Gastrocnemius medialis (tissue), 4 donors: ENCODE data around the gene IFRD2. TPM values are rescaled to one million over a fixed set of nuclear protein-coding genes. Genes with fewer than 3 reads are reported as not detected.

Experiments
- ATAC-seq, 2 donors: fragments of 150-250 bp; one replicate each; pipeline ENCODE4 v1.9.1; 2016
- DNase-seq, 2 donors: peaks; one replicate each; pipeline ENCODE4 v3.0.0-alpha.2; 2019
- H3K27ac ChIP-seq, 4 donors: fragments of 200-600 bp; sonication (generic); 1 replicate in 1 of 4; 2 replicates in 3 of 4; pipeline ENCODE4 v1.5.1; 2016 to 2018; ENCODE audit warnings: mild to moderate bottlenecking in 2 of 4, moderate library complexity in 1 of 4
- H3K27me3 ChIP-seq, 3 donors: fragments of 200-600 bp; sonication (generic) in 2 of 3; 1 replicate in 1 of 3; 2 replicates in 2 of 3; pipeline versions ENCODE4 v1.5.1 to v1.6.0; 2016 to 2019; ENCODE audit warnings: mild to moderate bottlenecking in 1 of 3, moderate library complexity in 1 of 3
- H3K36me3 ChIP-seq, 2 donors: fragments of 200-600 bp; sonication (generic) in 1 of 2; one replicate each; pipeline ENCODE4 v1.5.1; 2017 to 2018
- H3K4me1 ChIP-seq, 2 donors: fragments of 200-600 bp; sonication (generic) in 1 of 2; one replicate each; pipeline ENCODE4 v1.5.1; 2016 to 2017; ENCODE audit warnings: mild to moderate bottlenecking in 2 of 2
- H3K4me3 ChIP-seq, 4 donors: fragments of 200-600 bp; sonication (generic) in 3 of 4; 1 replicate in 1 of 4; 2 replicates in 3 of 4; pipeline ENCODE4 v1.5.1; 2016 to 2019; ENCODE audit warnings: mild to moderate bottlenecking in 2 of 4
- H3K9me3 ChIP-seq, 3 donors: fragments of 200-600 bp; sonication (generic) in 2 of 3; 1 replicate in 1 of 3; 2 replicates in 2 of 3; pipeline ENCODE4 v1.5.1; 2016 to 2019
- POLR2A ChIP-seq, 2 donors: fragments of 450-650 bp; IDR thresholded peaks; one replicate each; pipeline ENCODE4 v1.6.1; 2017; ENCODE audit warnings: antibody characterized with exemption in 2 of 2, mild to moderate bottlenecking in 2 of 2, moderate library complexity in 2 of 2
- in situ Hi-C, 4 donors: fragments of 200-750 bp; cut with MboI; loops; one replicate each; pipeline versions ENCODE4 v1.15.0 to v1.8.0; 2017; ENCODE audit warnings: low sequenced_read_pairs in 4 of 4
- intact Hi-C: fragments of 100-400 bp; cut with DNase I; formaldehyde crosslinking; loops from one replicate; pipeline ENCODE4 v1.15.1; 2023; ENCODE audit warnings: low total_unique reads
- total RNA-seq, 4 donors: library from RNA; depleted of rRNA; stranded (reverse); fragments of >200 nt; gene quantifications; one replicate each; pipeline versions ENCODE4 v1.1.0 to v1.2.3, GENCODE V29; 2016
- TF ChIP-seq, protein P1 (sequence below), 5 experiments: fragments of 450-650 bp in 3 of 5; fragments of 200-600 bp in 2 of 5; sonication (generic) in 2 of 5; IDR thresholded peaks in 4 of 5; conservative IDR thresholded peaks in 1 of 5; 1 replicate in 4 of 5; 2 replicates in 1 of 5; pipeline ENCODE4 v1.5.1; 2016 to 2019; ENCODE audit warnings: antibody characterized with exemption in 5 of 5, mild to moderate bottlenecking in 3 of 5, moderate library complexity in 3 of 5

IFRD2 gene
- total RNA-seq, 4 donors from 2014 or later, result 111 to 145 (median 127) TPM

DNA sequence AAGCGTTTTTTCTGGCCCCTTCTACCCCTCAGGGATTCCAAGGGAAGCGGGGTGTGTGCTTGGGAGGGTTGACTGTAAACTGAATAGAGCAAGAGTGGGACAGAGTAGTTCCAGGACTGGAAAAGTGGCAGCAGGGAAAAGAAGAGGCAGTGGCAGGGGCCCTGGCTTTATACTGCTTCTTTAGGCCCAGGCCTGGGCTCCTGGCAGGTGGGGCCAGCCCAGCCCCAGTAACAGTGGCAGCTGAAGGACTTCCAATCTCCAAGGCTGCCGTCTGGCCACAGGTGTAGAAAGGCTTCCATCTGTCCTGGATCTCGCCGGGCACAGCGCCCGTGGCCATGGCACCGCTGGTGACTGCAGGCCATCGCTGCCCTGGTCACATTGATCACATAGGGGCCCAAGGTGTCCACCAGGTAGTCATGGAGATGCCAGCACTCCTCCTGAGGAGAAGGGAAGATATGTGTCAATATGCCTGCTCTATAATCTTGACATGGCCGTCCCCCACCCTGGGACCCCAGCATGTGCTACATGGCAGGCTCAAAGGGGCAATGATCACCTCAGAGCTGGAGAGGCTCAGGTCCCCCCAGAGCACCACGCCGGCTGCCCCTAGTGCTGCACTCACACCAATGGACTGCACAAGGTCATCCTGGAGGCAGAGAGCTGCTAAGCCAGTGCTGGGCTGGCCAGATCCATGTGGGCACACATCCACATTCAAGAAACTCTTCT lies 1.0 kb upstream of the IFRD2 start:
- DNase-seq (peak in 1 of 2 donors; percentile 49), ATAC-seq (peak in 1 of 2 donors; percentile 1)
- Histone ChIP-seq H3K27ac (peak overlapping the region; percentile 97 to 99 (median 98)), H3K27me3 (no peaks in the 10 kb centered on the region), H3K4me1 (peaks cover 22 to 28% of the 10 kb centered on the region in 2 donors), H3K36me3 (peaks cover 0 to 30% of the 10 kb centered on the region in 2 donors), H3K4me3 (peak overlapping the region; percentile 60 to 96 (median 94)), H3K9me3 (no peaks in the 10 kb centered on the region)
- in situ Hi-C loops (loop anchor here in 1 of 4 donors (25.0 kb wide), 1 partner anchor 356 kb away; the partner anchor contains the start of genes MON1A and RBM6), intact Hi-C loops (no loop called here)
- TF ChIP-seq, protein P1, sequence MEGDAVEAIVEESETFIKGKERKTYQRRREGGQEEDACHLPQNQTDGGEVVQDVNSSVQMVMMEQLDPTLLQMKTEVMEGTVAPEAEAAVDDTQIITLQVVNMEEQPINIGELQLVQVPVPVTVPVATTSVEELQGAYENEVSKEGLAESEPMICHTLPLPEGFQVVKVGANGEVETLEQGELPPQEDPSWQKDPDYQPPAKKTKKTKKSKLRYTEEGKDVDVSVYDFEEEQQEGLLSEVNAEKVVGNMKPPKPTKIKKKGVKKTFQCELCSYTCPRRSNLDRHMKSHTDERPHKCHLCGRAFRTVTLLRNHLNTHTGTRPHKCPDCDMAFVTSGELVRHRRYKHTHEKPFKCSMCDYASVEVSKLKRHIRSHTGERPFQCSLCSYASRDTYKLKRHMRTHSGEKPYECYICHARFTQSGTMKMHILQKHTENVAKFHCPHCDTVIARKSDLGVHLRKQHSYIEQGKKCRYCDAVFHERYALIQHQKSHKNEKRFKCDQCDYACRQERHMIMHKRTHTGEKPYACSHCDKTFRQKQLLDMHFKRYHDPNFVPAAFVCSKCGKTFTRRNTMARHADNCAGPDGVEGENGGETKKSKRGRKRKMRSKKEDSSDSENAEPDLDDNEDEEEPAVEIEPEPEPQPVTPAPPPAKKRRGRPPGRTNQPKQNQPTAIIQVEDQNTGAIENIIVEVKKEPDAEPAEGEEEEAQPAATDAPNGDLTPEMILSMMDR (IDR thresholded peaks at IDR 0.05 in 4 of 5, conservative IDR thresholded peaks at IDR 0.05 in 1 of 5), result no peak
- TF ChIP-seq POLR2A (IDR thresholded peaks at IDR 0.05), result no peak

DNA sequence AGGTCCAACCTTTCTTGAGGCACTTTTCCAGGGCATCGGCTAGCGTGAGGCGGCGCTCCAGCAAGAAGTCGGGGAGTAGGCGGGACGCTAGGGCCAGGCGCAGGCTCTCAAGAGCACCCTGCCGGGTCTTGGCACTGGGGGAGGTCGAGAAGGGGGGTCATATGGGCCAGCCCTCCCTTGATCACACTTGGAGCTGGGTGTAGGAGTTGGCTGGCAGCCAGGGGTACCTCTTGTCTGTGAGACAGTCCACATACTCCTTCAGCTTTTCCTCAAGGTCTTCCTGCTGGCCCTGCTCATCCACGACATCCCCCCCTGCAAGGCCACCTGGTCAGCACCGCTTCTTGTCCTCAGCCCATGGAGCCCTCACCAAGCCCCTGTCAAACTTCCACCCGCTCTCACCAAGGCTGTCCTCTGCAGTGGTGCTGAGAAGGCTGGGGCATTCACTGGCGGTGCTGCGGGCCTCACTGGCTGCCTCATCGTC lies 2.0 kb downstream of the IFRD2 start:
- peaks cover 20 to 23% of the 10 kb centered on the region in 2 donors for H3K4me1 ChIP-seq
- TF ChIP-seq, protein P1 (IDR thresholded peaks at IDR 0.05 in 4 of 5, conservative IDR thresholded peaks at IDR 0.05 in 1 of 5), result no peak
- TF ChIP-seq POLR2A (IDR thresholded peaks at IDR 0.05), result no peak
- no peak for DNase-seq
- no peak for ATAC-seq
- no peaks in the 10 kb centered on the region for H3K9me3 ChIP-seq
- peaks cover 0 to 38% of the 10 kb centered on the region in 2 donors for H3K36me3 ChIP-seq
- intact Hi-C loops, result no loop called here
- no peaks in the 10 kb centered on the region for H3K27me3 ChIP-seq
- in situ Hi-C loops, result loop anchor here in 1 of 4 donors (25.0 kb wide), 1 partner anchor 353 kb away; the partner anchor contains the start of genes MON1A and RBM6
- peak overlapping the region; percentile 97 to 99 (median 98) for H3K27ac ChIP-seq
- H3K4me3 ChIP-seq, result no peak overlapping the region

DNA sequence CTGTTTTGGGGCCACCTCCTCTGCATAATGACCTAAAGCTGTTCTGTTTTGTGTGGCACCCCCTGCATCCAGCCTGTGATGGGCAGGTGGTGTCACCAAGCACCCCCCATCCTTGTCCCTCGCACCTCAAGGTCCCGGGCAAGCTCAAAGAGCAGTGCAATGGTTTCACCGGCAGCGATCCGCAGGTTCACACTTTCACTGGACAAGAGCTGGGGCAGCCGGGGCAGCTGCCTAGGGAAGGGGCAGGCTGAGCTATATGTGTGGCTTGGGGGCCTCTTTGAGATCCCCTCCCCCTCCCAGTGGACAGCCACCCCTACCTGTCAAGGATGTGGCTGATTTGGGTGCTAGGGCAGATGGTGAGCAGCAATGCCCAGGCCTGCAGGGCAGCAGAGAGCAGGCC lies 3.1 kb downstream of the IFRD2 start:
- DNase-seq, result no peak
- no peaks in the 10 kb centered on the region for H3K9me3 ChIP-seq
- intact Hi-C loops (no loop called here), in situ Hi-C loops (loop anchor here in 1 of 4 donors (25.0 kb wide), 1 partner anchor 352 kb away; the partner anchor contains the start of genes MON1A and RBM6)
- H3K4me1 ChIP-seq, result peaks cover 20 to 23% of the 10 kb centered on the region in 2 donors
- ATAC-seq, result no peak
- H3K36me3 ChIP-seq, result peaks cover 0 to 38% of the 10 kb centered on the region in 2 donors
- H3K27ac ChIP-seq, result no peak overlapping the region
- no peak for TF ChIP-seq POLR2A (IDR thresholded peaks at IDR 0.05)
- TF ChIP-seq, protein P1 (IDR thresholded peaks at IDR 0.05 in 4 of 5, conservative IDR thresholded peaks at IDR 0.05 in 1 of 5), result no peak
- no peak overlapping the region for H3K4me3 ChIP-seq
- H3K27me3 ChIP-seq, result no peaks in the 10 kb centered on the region

DNA sequence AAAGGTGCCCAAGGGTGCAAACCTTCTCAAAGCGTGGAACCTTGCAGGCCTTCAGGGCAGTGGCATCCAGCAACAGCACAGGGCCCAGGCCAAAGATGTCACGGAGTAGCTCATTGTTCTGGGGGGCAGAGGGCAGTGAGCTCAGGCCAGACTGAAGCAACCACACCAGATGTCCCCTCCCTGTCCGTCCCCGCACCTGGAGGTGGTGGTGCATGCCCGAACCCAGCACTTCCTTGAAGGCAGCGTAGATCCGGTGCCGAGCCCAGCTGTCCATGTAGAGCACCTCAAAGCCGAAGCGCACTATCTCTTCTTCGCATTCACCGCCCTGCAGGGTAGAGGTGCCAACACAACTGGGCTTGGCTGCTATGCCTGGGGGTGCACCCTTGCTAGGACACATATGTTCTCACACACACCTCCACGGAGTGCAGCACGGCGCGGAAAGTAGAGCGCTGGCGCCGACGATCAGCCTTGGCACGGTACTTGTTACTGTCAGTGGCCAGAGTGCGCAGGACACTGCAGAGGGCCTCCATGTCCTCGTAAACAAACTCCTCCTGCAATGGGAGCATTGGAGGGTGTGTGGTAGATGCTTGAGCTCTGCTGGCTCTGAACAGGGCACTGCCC lies 3.7 kb downstream of the IFRD2 start:
- in situ Hi-C loops, result loop anchor here in 1 of 4 donors (25.0 kb wide), 1 partner anchor 351 kb away; the partner anchor contains the start of genes MON1A and RBM6
- no peaks in the 10 kb centered on the region for H3K9me3 ChIP-seq
- no peaks in the 10 kb centered on the region for H3K27me3 ChIP-seq
- peaks cover 0 to 38% of the 10 kb centered on the region in 2 donors for H3K36me3 ChIP-seq
- intact Hi-C loops, result no loop called here
- H3K4me3 ChIP-seq, result no peak overlapping the region
- no peak for DNase-seq
- TF ChIP-seq, protein P1 (IDR thresholded peaks at IDR 0.05 in 4 of 5, conservative IDR thresholded peaks at IDR 0.05 in 1 of 5), result no peak
- TF ChIP-seq POLR2A (IDR thresholded peaks at IDR 0.05), result no peak
- peaks cover 18 to 22% of the 10 kb centered on the region in 2 donors for H3K4me1 ChIP-seq
- no peak for ATAC-seq
- H3K27ac ChIP-seq, result peak overlapping the region in 1 of 4 donors; percentile 41
